ENCODE results near the gene ACTC1. TPM values are rescaled to one million over a fixed set of nuclear protein-coding genes. Genes with fewer than 3 reads are reported as not detected.

ACTC1 gene
- polyA plus RNA-seq, 2 of the 4 experiments (the other 2 are of a cell fraction) = 0.22 to 1.1 TPM

DNA sequence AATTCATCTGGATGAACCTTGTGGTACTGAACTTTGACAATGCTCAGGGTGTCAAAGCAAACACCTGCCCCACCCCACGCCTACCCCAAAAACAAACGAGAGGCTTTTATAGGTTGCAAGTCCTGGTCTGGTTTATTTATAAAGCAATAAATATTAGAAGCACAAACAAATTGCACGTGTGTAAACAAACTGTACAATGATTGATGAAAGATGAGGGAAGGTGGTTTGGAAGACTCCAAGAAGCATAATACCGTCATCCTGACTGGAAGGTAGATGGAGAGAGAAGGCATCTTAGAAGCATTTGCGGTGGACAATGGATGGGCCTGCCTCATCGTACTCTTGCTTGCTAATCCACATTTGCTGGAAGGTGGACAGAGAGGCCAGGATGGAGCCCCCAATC, 5.2 kb downstream of the ACTC1 start:
- no peaks in the 10 kb centered on the region for H3K9me3 ChIP-seq
- CTCF ChIA-PET = interaction anchor here (0.7 kb wide), 1 partner anchor 13 kb away, joined by 4 read pairs; no protein-coding TSS in a partner anchor
- no peak overlapping the region for H3K4me3 ChIP-seq
- H3K4me1 ChIP-seq = 0 out of 3 replicates have a peak, but pooled peaks cover 3% of the 10 kb centered on the region
- TF ChIP-seq PHF8 (IDR thresholded peaks at IDR 0.05; ENCODE audit: borderline replicate concordance, low read depth) (no peak), POLR2A (IDR thresholded peaks at IDR 0.05; ENCODE audit: low read length) (no peak), RCOR1 (IDR thresholded peaks at IDR 0.05; ENCODE audit: low read depth, low read length) (no peak), MAZ (IDR thresholded peaks at IDR 0.05; ENCODE audit: borderline replicate concordance, low read depth, low read length) (no peak)
- TF ChIP-seq, protein P1, sequence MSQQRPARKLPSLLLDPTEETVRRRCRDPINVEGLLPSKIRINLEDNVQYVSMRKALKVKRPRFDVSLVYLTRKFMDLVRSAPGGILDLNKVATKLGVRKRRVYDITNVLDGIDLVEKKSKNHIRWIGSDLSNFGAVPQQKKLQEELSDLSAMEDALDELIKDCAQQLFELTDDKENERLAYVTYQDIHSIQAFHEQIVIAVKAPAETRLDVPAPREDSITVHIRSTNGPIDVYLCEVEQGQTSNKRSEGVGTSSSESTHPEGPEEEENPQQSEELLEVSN (IDR thresholded peaks at IDR 0.05; ENCODE audit: borderline replicate concordance, low read depth) = no peak
- POLR2A ChIA-PET = no interaction called here
- FAIRE-seq = no peak
- WGBS (ENCODE audit: missing lambda C conversion rate) = 34% methylated on average over 6 of the region's 6 CpGs
- no peak for DNase-seq (ENCODE audit: low read depth in 1 of 2, low spot score in 1 of 2)
- H3K27ac ChIP-seq = no peak overlapping the region
- no peak overlapping the region for H3K4me2 ChIP-seq
- no peak for ATAC-seq

DNA sequence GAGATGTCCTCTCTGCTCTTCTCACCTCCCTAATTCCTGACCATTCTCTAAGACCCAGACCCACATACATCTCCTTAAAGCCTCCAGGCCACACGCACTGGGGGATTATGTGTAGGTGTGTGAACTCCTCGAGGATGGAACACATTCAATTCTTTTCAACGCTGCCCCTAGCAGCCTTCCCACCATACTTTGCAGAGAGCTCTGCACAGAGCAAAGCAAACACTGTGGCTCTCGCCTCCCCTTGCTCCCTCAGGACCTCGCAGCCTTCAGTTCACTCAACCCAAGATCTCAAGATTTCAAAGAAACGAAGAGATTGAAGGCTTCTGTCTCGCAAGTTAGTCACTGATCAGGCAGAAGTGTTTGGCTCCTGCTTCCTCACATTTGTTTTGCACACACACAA, 6.0 kb downstream of the ACTC1 start:
- Histone ChIP-seq H3K4me1 (no peaks in the 10 kb centered on the region), H3K27ac (no peak overlapping the region), H3K4me2 (no peak overlapping the region), H3K4me3 (no peak overlapping the region), H3K9me3 (no peaks in the 10 kb centered on the region)
- FAIRE-seq (no peak), ATAC-seq (no peak), DNase-seq (ENCODE audit: low read depth in 1 of 2, low spot score in 1 of 2) (no peak)
- 22% methylated on average over 7 of the region's 7 CpGs for WGBS (ENCODE audit: missing lambda C conversion rate)
- POLR2A ChIA-PET = no interaction called here
- CTCF ChIA-PET = no interaction called here
- no peak for TF ChIP-seq RNF2 (IDR thresholded peaks at IDR 0.05; ENCODE audit: borderline replicate concordance, low read depth)
- TF ChIP-seq FOSL2 (IDR thresholded peaks at IDR 0.05) = no peak
- no peak for TF ChIP-seq FOSL2 (CRISPR knock-in tag; IDR thresholded peaks at IDR 0.05)
- TF ChIP-seq, protein P2, sequence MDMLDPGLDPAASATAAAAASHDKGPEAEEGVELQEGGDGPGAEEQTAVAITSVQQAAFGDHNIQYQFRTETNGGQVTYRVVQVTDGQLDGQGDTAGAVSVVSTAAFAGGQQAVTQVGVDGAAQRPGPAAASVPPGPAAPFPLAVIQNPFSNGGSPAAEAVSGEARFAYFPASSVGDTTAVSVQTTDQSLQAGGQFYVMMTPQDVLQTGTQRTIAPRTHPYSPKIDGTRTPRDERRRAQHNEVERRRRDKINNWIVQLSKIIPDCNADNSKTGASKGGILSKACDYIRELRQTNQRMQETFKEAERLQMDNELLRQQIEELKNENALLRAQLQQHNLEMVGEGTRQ (IDR thresholded peaks at IDR 0.05) = no peak
- TF ChIP-seq KDM5A (IDR thresholded peaks at IDR 0.05) = no peak
- no peak for TF ChIP-seq NFE2L2 (conservative IDR thresholded peaks at IDR 0.05; ENCODE audit: low read length)
- no peak for TF ChIP-seq EP300 (IDR thresholded peaks at IDR 0.05)
- no peak for TF ChIP-seq RFX5 (IDR thresholded peaks at IDR 0.05)
- TF ChIP-seq, protein P3, sequence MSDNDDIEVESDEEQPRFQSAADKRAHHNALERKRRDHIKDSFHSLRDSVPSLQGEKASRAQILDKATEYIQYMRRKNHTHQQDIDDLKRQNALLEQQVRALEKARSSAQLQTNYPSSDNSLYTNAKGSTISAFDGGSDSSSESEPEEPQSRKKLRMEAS (IDR thresholded peaks at IDR 0.05) = no peak
- no peak for TF ChIP-seq TFCP2L1 (CRISPR knock-in tag; IDR thresholded peaks at IDR 0.05)

DNA sequence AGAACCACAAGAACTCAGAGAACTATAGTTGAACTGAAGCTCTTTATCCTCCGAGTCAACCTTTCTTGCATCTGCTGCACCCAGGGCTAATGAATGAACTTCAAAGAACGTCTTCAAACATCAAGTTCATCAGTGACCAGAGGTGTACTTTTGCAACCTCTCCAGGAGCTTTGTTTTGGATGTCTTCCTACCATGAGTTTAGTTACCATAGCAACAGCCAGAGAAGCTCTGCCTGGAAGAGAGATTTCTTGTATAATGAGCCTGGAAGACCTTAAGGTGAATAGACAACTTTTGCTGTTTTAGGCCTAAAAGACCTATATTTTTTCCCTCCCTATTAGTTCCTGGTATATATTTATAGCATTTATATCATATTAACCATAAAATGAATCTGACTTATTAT, 9.1 kb downstream of the ACTC1 start:
- Histone ChIP-seq H3K4me3 (no peak overlapping the region), H3K4me1 (no peaks in the 10 kb centered on the region), H3K27ac (no peak overlapping the region), H3K4me2 (no peak overlapping the region), H3K9me3 (no peaks in the 10 kb centered on the region; the same call in 2 of the 3 replicates)
- FAIRE-seq (no peak), ATAC-seq (no peak), DNase-seq (ENCODE audit: low read depth in 1 of 2, low spot score in 1 of 2) (no peak)
- WGBS (ENCODE audit: missing lambda C conversion rate) = 7% methylated on average over 2 of the region's 2 CpGs
- ChIA-PET CTCF (no interaction called here), POLR2A (no interaction called here)
- TF ChIP-seq, protein P2 (IDR thresholded peaks at IDR 0.05) = no peak
- TF ChIP-seq KDM5A (IDR thresholded peaks at IDR 0.05) (no peak), HOXA7 (CRISPR knock-in tag; IDR thresholded peaks at IDR 0.05) (no peak), FOSL2 (IDR thresholded peaks at IDR 0.05) (no peak), FOSL2 (CRISPR knock-in tag; IDR thresholded peaks at IDR 0.05) (no peak), MAZ (IDR thresholded peaks at IDR 0.05; ENCODE audit: borderline replicate concordance, low read depth, low read length) (no peak), TP53 (CRISPR knock-in tag; IDR thresholded peaks at IDR 0.05) (no peak), POLR2A (IDR thresholded peaks at IDR 0.05; ENCODE audit: low read length) (no peak), NPAS2 (CRISPR knock-in tag; IDR thresholded peaks at IDR 0.05; ENCODE audit: borderline replicate concordance) (no peak), CHD2 (IDR thresholded peaks at IDR 0.05; ENCODE audit: low read length, partially characterized antibody) (no peak), JUNB (IDR thresholded peaks at IDR 0.05) (no peak), HEYL (CRISPR knock-in tag; IDR thresholded peaks at IDR 0.05) (no peak), EP300 (IDR thresholded peaks at IDR 0.05) (no peak)
- TF ChIP-seq, protein P3 (IDR thresholded peaks at IDR 0.05) = no peak
- TF ChIP-seq, protein P4, sequence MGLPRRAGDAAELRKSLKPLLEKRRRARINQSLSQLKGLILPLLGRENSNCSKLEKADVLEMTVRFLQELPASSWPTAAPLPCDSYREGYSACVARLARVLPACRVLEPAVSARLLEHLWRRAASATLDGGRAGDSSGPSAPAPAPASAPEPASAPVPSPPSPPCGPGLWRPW (IDR thresholded peaks at IDR 0.05) = no peak
- TF ChIP-seq, protein P5, sequence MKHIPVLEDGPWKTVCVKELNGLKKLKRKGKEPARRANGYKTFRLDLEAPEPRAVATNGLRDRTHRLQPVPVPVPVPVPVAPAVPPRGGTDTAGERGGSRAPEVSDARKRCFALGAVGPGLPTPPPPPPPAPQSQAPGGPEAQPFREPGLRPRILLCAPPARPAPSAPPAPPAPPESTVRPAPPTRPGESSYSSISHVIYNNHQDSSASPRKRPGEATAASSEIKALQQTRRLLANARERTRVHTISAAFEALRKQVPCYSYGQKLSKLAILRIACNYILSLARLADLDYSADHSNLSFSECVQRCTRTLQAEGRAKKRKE (CRISPR knock-in tag; IDR thresholded peaks at IDR 0.05; ENCODE audit: low read depth) = no peak
- TF ChIP-seq, protein P6, sequence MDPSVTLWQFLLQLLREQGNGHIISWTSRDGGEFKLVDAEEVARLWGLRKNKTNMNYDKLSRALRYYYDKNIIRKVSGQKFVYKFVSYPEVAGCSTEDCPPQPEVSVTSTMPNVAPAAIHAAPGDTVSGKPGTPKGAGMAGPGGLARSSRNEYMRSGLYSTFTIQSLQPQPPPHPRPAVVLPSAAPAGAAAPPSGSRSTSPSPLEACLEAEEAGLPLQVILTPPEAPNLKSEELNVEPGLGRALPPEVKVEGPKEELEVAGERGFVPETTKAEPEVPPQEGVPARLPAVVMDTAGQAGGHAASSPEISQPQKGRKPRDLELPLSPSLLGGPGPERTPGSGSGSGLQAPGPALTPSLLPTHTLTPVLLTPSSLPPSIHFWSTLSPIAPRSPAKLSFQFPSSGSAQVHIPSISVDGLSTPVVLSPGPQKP (IDR thresholded peaks at IDR 0.05; ENCODE audit: low read depth, low read length) = no peak

Measured in A549 (cell line).